A549 (cell line): ENCODE measurements around the gene DACH1. TPM values are rescaled to one million over a fixed set of nuclear protein-coding genes. Genes with fewer than 3 reads are reported as not detected.
A peak's percentile ranks its signal among the peaks of the same experiment; 100 is the strongest.

ENCODE experiments used
- ATAC-seq, 2 experiments: fragments of 200-7000 bp in 1 of 2; fragments of >200 bp in 1 of 2; cut with Nextera tagmentation in 1 of 2; cut with Tn5 transposase in 1 of 2; 3 replicates each; pipeline versions ENCODE4 v1.8.0 to v1.9.1; 2018 to 2020; ENCODE audit warnings: mild to moderate bottlenecking in 1 of 2, moderate library complexity in 1 of 2
- CTCF ChIA-PET: fragments of 300-600 bp; sonication (Branson Sonifier 250); formaldehyde crosslinking; extraction: SDS; loops from one replicate; lab custom pipeline; 2021; ENCODE audit warnings: antibody characterized with exemption, inconsistent platforms; lab: Yijun Ruan, JAX
- POLR2A ChIA-PET: fragments of 350-600 bp; formaldehyde crosslinking; extraction: SDS; loops from one replicate; lab custom pipeline; 2021; ENCODE audit warnings: antibody characterized with exemption, inconsistent platforms; lab: Yijun Ruan, JAX
- DNase-seq, 2 experiments: peaks; one replicate each; pipeline versions ENCODE4 v3.0.0 to v3.0.0-alpha.2; 2011 to 2016; ENCODE audit warnings: low read depth in 1 of 2, low spot score in 1 of 2
- FAIRE-seq: peaks from 2 replicates; lab custom pipeline; 2011; peaks lifted over from hg19 to GRCh38; lab: Jason Lieb, UNC
- H3K27ac ChIP-seq, 2 experiments: fragments of >200 bp; sonication (Bioruptor Twin); formaldehyde crosslinking; 3 replicates each; pipeline ENCODE4 v1.5.1; 2016 to 2017
- H3K4me1 ChIP-seq: fragments of >200 bp; sonication (Bioruptor Twin); formaldehyde crosslinking; 3 replicates; pipeline ENCODE4 v1.6.1; 2016
- H3K4me2 ChIP-seq: fragments of >200 bp; sonication (Bioruptor Twin); formaldehyde crosslinking; 3 replicates; pipeline ENCODE4 v1.6.1; 2016
- H3K4me3 ChIP-seq: fragments of >200 bp; sonication (Bioruptor Twin); formaldehyde crosslinking; 3 replicates; pipeline ENCODE4 v1.5.1; 2016
- H3K9me3 ChIP-seq: fragments of >200 bp; sonication (Bioruptor Twin); formaldehyde crosslinking; 3 replicates; pipeline ENCODE4 v1.6.1; 2016
- ATOH8 ChIP-seq: fragments of 250-450 bp; sonication (Bioruptor Pico); IDR thresholded peaks from 2 replicates; pipeline ENCODE4 v1.5.0; 2020; ENCODE audit warnings: low read depth, mild to moderate bottlenecking, moderate library complexity
- BHLHE40 ChIP-seq: IDR thresholded peaks from 2 replicates; pipeline ENCODE4 v1.6.1; 2012; ENCODE audit warnings: low read depth, low read length, inconsistent platforms
- CBX2 ChIP-seq: fragments of 200-600 bp; sonication (generic); IDR thresholded peaks from 2 replicates; pipeline ENCODE4 v1.6.1; 2016; ENCODE audit warnings: low read depth, mild to moderate bottlenecking, borderline replicate concordance
- CHD2 ChIP-seq: fragments of 150-350 bp; IDR thresholded peaks from 2 replicates; pipeline ENCODE4 v1.6.1; 2014; ENCODE audit warnings: low read length; ENCODE audit not compliant: partially characterized antibody
- CTCF ChIP-seq: fragments of >200 bp; sonication (Bioruptor Twin); formaldehyde crosslinking; IDR thresholded peaks from 3 replicates; pipeline ENCODE4 v1.5.1; 2016
- E2F6 ChIP-seq: IDR thresholded peaks from 2 replicates; pipeline ENCODE4 v1.6.1; 2012; ENCODE audit warnings: low read depth, borderline replicate concordance
- EHMT2 ChIP-seq: fragments of 200-600 bp; sonication (generic); IDR thresholded peaks from 2 replicates; pipeline ENCODE4 v1.6.1; 2016; ENCODE audit warnings: antibody characterized with exemption, low read depth, mild to moderate bottlenecking, moderate library complexity
- EP300 ChIP-seq, 2 experiments: fragments of >200 bp; sonication (Bioruptor Twin); formaldehyde crosslinking; IDR thresholded peaks; 2 replicates in 1 of 2; 3 replicates in 1 of 2; pipeline ENCODE4 v1.6.1; 2016 to 2017
- ESRRA ChIP-seq: fragments of 150-350 bp; IDR thresholded peaks from 2 replicates; pipeline ENCODE4 v1.6.1; 2014; ENCODE audit warnings: mild to moderate bottlenecking, low read length, borderline replicate concordance
- FOXS1 ChIP-seq: fragments of 250-450 bp; sonication (Bioruptor Pico); IDR thresholded peaks from 2 replicates; pipeline ENCODE4 v1.5.0; 2020; ENCODE audit warnings: mild to moderate bottlenecking, moderate library complexity
- HES2 ChIP-seq: fragments of >200 bp; sonication (Bioruptor Twin); formaldehyde crosslinking; IDR thresholded peaks from 2 replicates; pipeline ENCODE4 v1.6.1; 2016
- JUN ChIP-seq, 2 experiments: fragments of >200 bp; sonication (Bioruptor Twin); formaldehyde crosslinking; IDR thresholded peaks; 2 replicates in 1 of 2; 3 replicates in 1 of 2; pipeline ENCODE4 v1.6.1; 2016 to 2017
- MAX ChIP-seq: IDR thresholded peaks from 2 replicates; pipeline ENCODE4 v1.6.1; 2012
- MYC ChIP-seq: IDR thresholded peaks from 2 replicates; pipeline ENCODE4 v1.6.1; 2012; ENCODE audit warnings: mild to moderate bottlenecking, inconsistent platforms, low read length, improper control_type of control experiment, borderline replicate concordance
- NPAS2 ChIP-seq: fragments of 250-450 bp; sonication (Bioruptor Pico); IDR thresholded peaks from 2 replicates; pipeline ENCODE4 v1.8.0; 2022; ENCODE audit warnings: mild to moderate bottlenecking, moderate library complexity, borderline replicate concordance
- PHF8 ChIP-seq: fragments of 200-600 bp; sonication (generic); IDR thresholded peaks from 2 replicates; pipeline ENCODE4 v1.6.1; 2016; ENCODE audit warnings: low read depth, mild to moderate bottlenecking, antibody characterized with exemption, moderate library complexity, borderline replicate concordance
- RFX5 ChIP-seq: fragments of 450-650 bp; IDR thresholded peaks from 2 replicates; pipeline ENCODE4 v1.7.1; 2014; ENCODE audit warnings: antibody characterized with exemption, mild to moderate bottlenecking, moderate library complexity
- ZC3H11A ChIP-seq: fragments of 450-650 bp; IDR thresholded peaks from 2 replicates; pipeline ENCODE4 v1.6.1; 2014; ENCODE audit warnings: antibody characterized with exemption, mild to moderate bottlenecking
- ZFP36 ChIP-seq: fragments of 450-650 bp; IDR thresholded peaks from 2 replicates; pipeline ENCODE4 v1.6.1; 2014; ENCODE audit warnings: borderline replicate concordance; ENCODE audit not compliant: partially characterized antibody
- ZNF302 ChIP-seq: fragments of 250-450 bp; sonication (Bioruptor Pico); IDR thresholded peaks from 2 replicates; pipeline ENCODE4 v1.9.0; 2021; ENCODE audit warnings: inconsistent platforms, mild to moderate bottlenecking, moderate library complexity
- WGBS: methylation state at CpG from one replicate; pipeline ENCODE4 v1.1.6; 2017; ENCODE audit errors: missing lambda C conversion rate; 5-methylcytosine and 5-hydroxymethylcytosine counted together
- polyA plus RNA-seq, 4 experiments: library from polyadenylated mRNA; depleted of rRNA in 3 of 4; stranded (reverse); fragments of >200 nt; fragmentation: RNase III in 1 of 4; extraction: RNeasy Plus Mini Kit Qiagen cat#74134 plus additional on column Dnase treatment in 1 of 4; gene quantifications; 2 replicates in 3 of 4; 3 replicates in 1 of 4; pipeline ENCODE4 v1.2.3, GENCODE V29; 2011 to 2017

The DACH1 gene
- polyA plus RNA-seq, 2 of the 4 experiments (the other 2 are of a cell fraction): not detected

GRCh38 chr13:71870100-71870499 lies 3.1 kb upstream of the DACH1 start (continued):
- TF ChIP-seq CTCF: no peak

GRCh38 chr13:71869274-71869673 lies 2.3 kb upstream of the DACH1 start:
- H3K27ac ChIP-seq: no peak overlapping the region
- H3K4me1 ChIP-seq: peaks cover 11% of the 10 kb centered on the region; the same call in 1 of the 3 replicates
- ChIA-PET POLR2A (no interaction called here), CTCF (interaction anchor here (2.7 kb wide), 1 partner anchor 10 kb away, joined by 9 read pairs; no protein-coding TSS in a partner anchor)
- WGBS: 40% methylated on average over 5 of the region's 5 CpGs
- TF ChIP-seq ATOH8 (CRISPR knock-in tag) (no peak), RFX5 (no peak), NPAS2 (CRISPR knock-in tag) (no peak), EP300 (IDR thresholded peaks at IDR 0.05) (no peak), ZNF302 (no peak)
- H3K4me3 ChIP-seq: no peak overlapping the region
- FAIRE-seq (no peak), ATAC-seq (no peak), DNase-seq (no peak)
- no peak overlapping the region for H3K4me2 ChIP-seq
- no peaks in the 10 kb centered on the region for H3K9me3 ChIP-seq

- CTCF ChIA-PET: interaction anchor here (1.1 kb wide), 1 partner anchor 12 kb away, joined by 3 read pairs; no protein-coding TSS in a partner anchor
- WGBS: 0% methylated on average over 5 of the region's 77 CpGs
- DNase-seq: no peak
- Histone ChIP-seq H3K27ac (no peak overlapping the region), H3K9me3 (no peaks in the 10 kb centered on the region), H3K4me1 (peaks cover 11% of the 10 kb centered on the region; the same call in 1 of the 3 replicates), H3K4me3 (peak overlapping the region; percentile 39), H3K4me2 (peak overlapping the region; percentile 90)
- no peak for TF ChIP-seq E2F6
- no peak for TF ChIP-seq ZNF302
- TF ChIP-seq CBX2: no peak
- TF ChIP-seq BHLHE40: no peak
- no peak for TF ChIP-seq FOXS1
- no peak for TF ChIP-seq ATOH8 (CRISPR knock-in tag)
- no peak for TF ChIP-seq ZC3H11A
- TF ChIP-seq PHF8: no peak
- TF ChIP-seq MAX: no peak
- TF ChIP-seq MYC: no peak
- TF ChIP-seq JUN (IDR thresholded peaks at IDR 0.05): no peak
- TF ChIP-seq ZFP36: no peak
- no peak for TF ChIP-seq NPAS2 (CRISPR knock-in tag)
- no peak for TF ChIP-seq EHMT2
- TF ChIP-seq CHD2: no peak
- no peak for TF ChIP-seq ESRRA
- TF ChIP-seq HES2: no peak
- ATAC-seq: peak; percentile 43 to 56; a peak in 4 of 6 replicates
- no peak for FAIRE-seq
- POLR2A ChIA-PET: no interaction called here
Observed at GRCh38 chr13:71866335-71867130, 471 bp downstream of the DACH1 start.
